Endothelial cell of umbilical vein (primary cell): ENCODE results near the gene EML1. TPM values are rescaled to one million over a fixed set of nuclear protein-coding genes. Genes with fewer than 3 reads are reported as not detected.

Experiments
- BruUV-seq: library from RNA; stranded (reverse); fragments of 400-500 nt; replicated peaks from 2 replicates; lab custom pipeline; 2021; lab: Mats Ljungman, UMichigan
- CTCF ChIA-PET: fragments of 300-600, 350-600 bp; sonication (Branson Sonifier 250); formaldehyde crosslinking; loops from one replicate; lab custom pipeline; 2021; ENCODE audit warnings: antibody characterized with exemption, inconsistent platforms; lab: Charles Lee
- POLR2A ChIA-PET: fragments of 300-600, 350-600 bp; sonication (Branson Sonifier 250); formaldehyde crosslinking; loops from one replicate; lab custom pipeline; 2021; ENCODE audit warnings: antibody characterized with exemption, inconsistent platforms; lab: Charles Lee
- DNase-seq: peaks from one replicate; pipeline ENCODE4 v3.0.0-alpha.2; 2011; ENCODE audit warnings: low read depth, low spot score
- FAIRE-seq: peaks from 2 replicates; lab custom pipeline; 2011; peaks lifted over from hg19 to GRCh38; lab: Jason Lieb, UNC
- H2AFZ ChIP-seq: 2 replicates; pipeline ENCODE4 v1.6.0; 2012; ENCODE audit warnings: low read depth, low read length, control low read depth, inconsistent platforms
- H3K27ac ChIP-seq: 2 replicates; pipeline ENCODE4 v1.5.1; 2011; ENCODE audit warnings: low read depth, mild to moderate bottlenecking, control low read depth, low read length, moderate library complexity; ENCODE audit not compliant: insufficient read depth
- H3K27me3 ChIP-seq, 2 experiments: 2 replicates each; pipeline versions ENCODE4 v1.6.0 to v1.6.1; 2011; ENCODE audit warnings: low read length in 2 of 2, mixed read lengths in 1 of 2; ENCODE audit not compliant: control insufficient read depth in 2 of 2, insufficient read depth in 2 of 2
- H3K36me3 ChIP-seq, 2 experiments: 2 replicates in 1 of 2; 3 replicates in 1 of 2; pipeline ENCODE4 v1.5.1; 2011; ENCODE audit warnings: low read length in 2 of 2, mild to moderate bottlenecking in 1 of 2, moderate library complexity in 1 of 2; ENCODE audit not compliant: control insufficient read depth in 2 of 2, insufficient read depth in 2 of 2; ENCODE audit errors: extremely low read depth in 1 of 2
- H3K4me1 ChIP-seq: 3 replicates; pipeline ENCODE4 v1.5.1; 2011; ENCODE audit warnings: mild to moderate bottlenecking, low read length; ENCODE audit not compliant: control insufficient read depth, insufficient read depth; ENCODE audit errors: extremely low read depth
- H3K4me2 ChIP-seq: 2 replicates; pipeline ENCODE4 v1.6.1; 2011; ENCODE audit warnings: low read length, control low read depth, mixed read lengths; ENCODE audit not compliant: insufficient read depth
- H3K4me3 ChIP-seq, 3 experiments: fragments of 200-600 bp in 1 of 3; sonication (generic), shearing (Covaris generic) in 1 of 3; replicated peaks in 1 of 3; 2 replicates each; pipeline ENCODE4 v1.5.1; 2011 to 2016; ENCODE audit warnings: control low read depth in 3 of 3, low read length in 3 of 3, mild to moderate bottlenecking in 2 of 3, inconsistent platforms in 1 of 3, low read depth in 1 of 3, moderate library complexity in 1 of 3; ENCODE audit not compliant: insufficient read depth in 1 of 3
- H3K79me2 ChIP-seq: 2 replicates; pipeline ENCODE4 v1.6.0; 2012; ENCODE audit warnings: low read length, inconsistent platforms; ENCODE audit not compliant: control insufficient read depth, insufficient read depth
- H3K9ac ChIP-seq: replicated peaks from 2 replicates; pipeline ENCODE3; 2011; ENCODE audit warnings: low read length, control low read depth; ENCODE audit not compliant: insufficient read depth; ENCODE audit errors: extremely low read depth
- H3K9me1 ChIP-seq: replicated peaks from 3 replicates; pipeline ENCODE4 v1.6.0; 2011; ENCODE audit warnings: mild to moderate bottlenecking, low read length; ENCODE audit not compliant: control insufficient read depth, insufficient read depth; ENCODE audit errors: extremely low read depth
- H3K9me3 ChIP-seq: replicated peaks from 2 replicates; pipeline ENCODE4 v1.5.1; 2012; ENCODE audit warnings: low read length, inconsistent platforms; ENCODE audit not compliant: control insufficient read depth, insufficient read depth
- H4K20me1 ChIP-seq: replicated peaks from 2 replicates; pipeline ENCODE3; 2011; ENCODE audit warnings: mild to moderate bottlenecking, low read length; ENCODE audit not compliant: control insufficient read depth, insufficient read depth; ENCODE audit errors: extremely low read depth
- EZH2 ChIP-seq: IDR thresholded peaks from 2 replicates; pipeline ENCODE4 v1.6.1; 2012; ENCODE audit warnings: borderline replicate concordance, low read depth, mild to moderate bottlenecking, moderate library complexity, low read length, inconsistent platforms; ENCODE audit not compliant: severe bottlenecking
- FOS ChIP-seq: IDR thresholded peaks from 2 replicates; pipeline ENCODE4 v1.6.1; 2011; ENCODE audit warnings: mild to moderate bottlenecking, low read length, moderate library complexity, borderline replicate concordance; ENCODE audit not compliant: insufficient read depth
- GATA2 ChIP-seq: IDR thresholded peaks from 2 replicates; pipeline ENCODE4 v1.7.0; 2011; ENCODE audit warnings: low read depth, mild to moderate bottlenecking, moderate library complexity, mixed read lengths, low read length; ENCODE audit not compliant: insufficient read length, insufficient read depth
- JUN ChIP-seq: IDR thresholded peaks from 2 replicates; pipeline ENCODE4 v1.6.1; 2011; ENCODE audit warnings: borderline replicate concordance, low read depth; ENCODE audit not compliant: insufficient read length, insufficient read depth
- MYC ChIP-seq: IDR thresholded peaks from one replicate; pipeline ENCODE4 v1.6.1; 2011; ENCODE audit warnings: mild to moderate bottlenecking, low read depth, low read length
- POLR2A ChIP-seq: IDR thresholded peaks from 2 replicates; pipeline ENCODE4 v1.6.1; 2012; ENCODE audit warnings: low read depth, mild to moderate bottlenecking, control low read depth, low read length
- POLR2AphosphoS5 ChIP-seq: IDR thresholded peaks from 2 replicates; pipeline ENCODE4 v1.6.1; 2012; ENCODE audit warnings: low read depth, mild to moderate bottlenecking, control low read depth, low read length, moderate library complexity; ENCODE audit not compliant: insufficient read depth
- dilution Hi-C: fragments of 300-500 bp; cut with MboI; formaldehyde crosslinking; loops from one replicate; pipeline ENCODE4 v1.15.0; 2019; ENCODE audit warnings: low sequenced_read_pairs; ENCODE audit not compliant: extremely low pct_ligation_motif_present
- intact Hi-C: fragments of 100-400 bp; cut with micrococcal nuclease; formaldehyde crosslinking; loops from one replicate; pipeline ENCODE4 v1.10.0; 2022
- polyA plus RNA-seq, 4 experiments: library from polyadenylated mRNA; depleted of rRNA in 3 of 4; stranded (reverse) in 3 of 4; unstranded in 1 of 4; fragments of >200 nt; gene quantifications; 2 replicates each; pipeline versions ENCODE4 v1.2.1 to v1.2.3, GENCODE V29; 2011 to 2012; ENCODE audit warnings: missing spikeins in 1 of 4
- total RNA-seq: library from RNA; stranded (reverse); gene quantifications from 2 replicates; pipeline ENCODE4 v1.2.3, GENCODE V29; 2021
- TF ChIP-seq, protein P1 (sequence below): IDR thresholded peaks from 2 replicates; pipeline ENCODE4 v1.6.1; 2011; ENCODE audit not compliant: insufficient read depth, insufficient read length
- TF ChIP-seq, protein P2 (sequence below), 2 donors: IDR thresholded peaks; 1 replicate in 1 of 2; 2 replicates in 1 of 2; pipeline ENCODE4 v1.5.1; 2011; ENCODE audit warnings: low read length in 2 of 2, mild to moderate bottlenecking in 2 of 2, moderate library complexity in 2 of 2, control low read depth in 1 of 2, inconsistent platforms in 1 of 2, low read depth in 1 of 2; ENCODE audit not compliant: insufficient read depth in 1 of 2; ENCODE audit errors: extremely low read depth in 1 of 2

The EML1 gene
- total and polyA plus RNA-seq, 2 donors (not counting 3 experiments of a cell fraction or from before 2014, with no cell fraction given), result 22.9 to 33.0 TPM

DNA sequence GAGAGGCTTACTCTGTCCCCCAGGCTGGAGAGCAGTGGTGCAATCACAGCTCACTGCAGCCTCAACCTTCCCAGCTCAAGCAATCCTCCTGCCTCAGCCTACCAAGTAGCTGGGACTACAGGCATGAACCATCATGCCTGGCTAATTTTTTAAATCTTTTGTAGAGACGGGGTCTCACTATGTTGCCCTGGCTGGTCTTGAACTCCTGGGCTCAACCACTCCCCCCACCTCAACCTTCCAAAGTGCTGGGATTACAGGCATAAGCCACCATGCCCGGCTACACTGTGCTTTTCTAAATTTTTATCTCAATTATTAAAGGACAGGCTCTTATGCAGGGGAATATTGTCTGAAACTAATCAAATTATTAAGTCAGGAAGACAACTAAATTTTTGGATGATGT lies 44.6 kb downstream of the EML1 start:
- intact Hi-C loops (no loop called here), dilution Hi-C loops (no loop called here)
- Histone ChIP-seq H2AFZ (no peak overlapping the region), H3K27me3 (no peaks in the 10 kb centered on the region), H3K4me2 (no peak overlapping the region), H3K36me3 (no peaks in the 10 kb centered on the region), H3K4me1 (no peaks in the 10 kb centered on the region), H3K27ac (no peak overlapping the region), H3K9me1 (no peaks in the 10 kb centered on the region), H3K79me2 (peaks cover 3% of the 10 kb centered on the region), H4K20me1 (peaks cover 3% of the 10 kb centered on the region), H3K4me3 (no peak overlapping the region), H3K9ac (no peak overlapping the region), H3K9me3 (no peaks in the 10 kb centered on the region)
- no TSS peak for BruUV-seq
- ChIA-PET CTCF (interaction anchor here (1.0 to 3.0 kb wide), 7 partner anchors 12 to 149 kb away, joined by 3 to 11 read pairs (median 3); no protein-coding TSS in a partner anchor), POLR2A (no interaction called here)
- FAIRE-seq (no peak), DNase-seq (no peak)
- TF ChIP-seq POLR2AphosphoS5 (no peak), GATA2 (no peak)

DNA sequence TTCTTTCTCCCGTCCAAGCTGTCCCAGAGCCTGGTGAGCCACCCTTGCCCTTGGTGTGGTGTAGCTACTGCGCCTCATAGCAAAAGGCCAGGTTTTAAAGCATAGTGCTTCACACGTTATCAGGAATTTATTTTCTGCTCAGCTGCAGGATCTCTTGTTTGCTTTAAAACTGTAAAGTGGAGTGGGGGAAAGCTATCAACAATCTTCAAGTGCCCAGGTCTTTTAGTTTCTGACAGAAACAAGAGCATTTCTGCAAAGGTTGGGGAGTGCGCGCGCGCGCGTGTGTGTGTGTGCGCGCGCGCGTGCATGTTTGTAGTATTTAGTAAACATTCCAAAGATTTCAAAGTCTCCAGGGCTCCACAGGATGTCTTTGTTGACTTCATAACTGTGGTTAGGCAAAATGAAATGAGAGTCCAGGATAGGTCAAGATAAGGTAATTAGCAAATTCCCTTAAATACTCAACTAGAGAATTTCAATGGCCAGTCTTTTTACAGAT lies 45.5 kb downstream of the EML1 start:
- FAIRE-seq, result no peak
- CTCF ChIA-PET, result interaction anchor here (0.9 to 1.7 kb wide), 9 partner anchors 10 to 150 kb away, joined by 3 to 4 read pairs (median 3); no protein-coding TSS in a partner anchor
- no peak overlapping the region for H3K4me3 ChIP-seq

More for the DNA sequence above, 45.5 kb downstream of the EML1 start:
- H3K9me3 ChIP-seq, result no peaks in the 10 kb centered on the region
- no peak overlapping the region for H2AFZ ChIP-seq
- H3K36me3 ChIP-seq, result no peaks in the 10 kb centered on the region
- no peak for DNase-seq
- no peak overlapping the region for H3K27ac ChIP-seq
- dilution Hi-C loops, result no loop called here
- no peak overlapping the region for H3K9ac ChIP-seq
- H3K4me2 ChIP-seq, result no peak overlapping the region
- peaks cover 3% of the 10 kb centered on the region for H3K79me2 ChIP-seq
- TF ChIP-seq FOS (no peak), POLR2AphosphoS5 (no peak), JUN (no peak), POLR2A (no peak), GATA2 (no peak), MYC (no peak), EZH2 (no peak)
- TF ChIP-seq, protein P1, sequence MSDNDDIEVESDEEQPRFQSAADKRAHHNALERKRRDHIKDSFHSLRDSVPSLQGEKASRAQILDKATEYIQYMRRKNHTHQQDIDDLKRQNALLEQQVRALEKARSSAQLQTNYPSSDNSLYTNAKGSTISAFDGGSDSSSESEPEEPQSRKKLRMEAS, result no peak
- TF ChIP-seq, protein P2, sequence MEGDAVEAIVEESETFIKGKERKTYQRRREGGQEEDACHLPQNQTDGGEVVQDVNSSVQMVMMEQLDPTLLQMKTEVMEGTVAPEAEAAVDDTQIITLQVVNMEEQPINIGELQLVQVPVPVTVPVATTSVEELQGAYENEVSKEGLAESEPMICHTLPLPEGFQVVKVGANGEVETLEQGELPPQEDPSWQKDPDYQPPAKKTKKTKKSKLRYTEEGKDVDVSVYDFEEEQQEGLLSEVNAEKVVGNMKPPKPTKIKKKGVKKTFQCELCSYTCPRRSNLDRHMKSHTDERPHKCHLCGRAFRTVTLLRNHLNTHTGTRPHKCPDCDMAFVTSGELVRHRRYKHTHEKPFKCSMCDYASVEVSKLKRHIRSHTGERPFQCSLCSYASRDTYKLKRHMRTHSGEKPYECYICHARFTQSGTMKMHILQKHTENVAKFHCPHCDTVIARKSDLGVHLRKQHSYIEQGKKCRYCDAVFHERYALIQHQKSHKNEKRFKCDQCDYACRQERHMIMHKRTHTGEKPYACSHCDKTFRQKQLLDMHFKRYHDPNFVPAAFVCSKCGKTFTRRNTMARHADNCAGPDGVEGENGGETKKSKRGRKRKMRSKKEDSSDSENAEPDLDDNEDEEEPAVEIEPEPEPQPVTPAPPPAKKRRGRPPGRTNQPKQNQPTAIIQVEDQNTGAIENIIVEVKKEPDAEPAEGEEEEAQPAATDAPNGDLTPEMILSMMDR (IDR thresholded peaks at IDR 0.05; ENCODE audit: extremely low read depth in 1 of 2, insufficient read depth in 1 of 2, low read depth in 1 of 2, low read length in 2 of 2), result no peak
- POLR2A ChIA-PET, result no interaction called here
- no peaks in the 10 kb centered on the region for H3K4me1 ChIP-seq
- no peaks in the 10 kb centered on the region for H3K27me3 ChIP-seq
- BruUV-seq, result no TSS peak
- peaks cover 3% of the 10 kb centered on the region for H4K20me1 ChIP-seq
- intact Hi-C loops, result no loop called here
- H3K9me1 ChIP-seq, result no peaks in the 10 kb centered on the region
